Measurements from ENCODE around the gene NCKAP5L.

NCKAP5L gene

GRCh38 chr12:49821373-49822287 lies 6.6 kb downstream of the NCKAP5L start:
- no peak for DNase-seq

- DNase-seq = no peak
These were observed 8.4 kb downstream of the NCKAP5L start for GRCh38 chr12:49819786-49820185.

GRCh38 chr12:49818241-49818895 lies 9.8 kb downstream of the NCKAP5L start:
- DNase-seq = no peak

- DNase-seq = no peak
These were observed 15.1 kb downstream of the NCKAP5L start for GRCh38 chr12:49813131-49813530.

GRCh38 chr12:49811961-49812401 lies 16.2 kb downstream of the NCKAP5L start:
- DNase-seq = no peak

GRCh38 chr12:49811136-49811535 lies 17.1 kb downstream of the NCKAP5L start:
- no peak for DNase-seq

- no peak for DNase-seq
These were observed 18.3 kb downstream of the NCKAP5L start for GRCh38 chr12:49809906-49810389.

- DNase-seq = no peak
These were observed 18.8 kb downstream of the NCKAP5L start for GRCh38 chr12:49809381-49809905.

- no peak for DNase-seq
These were observed 19.4 kb downstream of the NCKAP5L start for GRCh38 chr12:49808686-49809380.

GRCh38 chr12:49807991-49808580 lies 20.1 kb downstream of the NCKAP5L start:
- no peak for DNase-seq

GRCh38 chr12:49806877-49807276 lies 21.3 kb downstream of the NCKAP5L start:
- no peak for DNase-seq

GRCh38 chr12:49806321-49806813 lies 21.8 kb downstream of the NCKAP5L start:
- DNase-seq = no peak

- no peak for DNase-seq
These were observed 22.8 kb downstream of the NCKAP5L start for GRCh38 chr12:49805409-49805808.

- no peak for DNase-seq
These were observed 23.4 kb downstream of the NCKAP5L start for GRCh38 chr12:49804821-49805220.

GRCh38 chr12:49803693-49804450 lies 24.3 kb downstream of the NCKAP5L start:
- no peak for DNase-seq

- DNase-seq = no peak
These were observed 26.8 kb downstream of the NCKAP5L start for GRCh38 chr12:49801141-49802063.

GRCh38 chr12:49800421-49801140 lies 27.6 kb downstream of the NCKAP5L start:
- DNase-seq = no peak

- DNase-seq = no peak
These were observed 29.3 kb downstream of the NCKAP5L start for GRCh38 chr12:49798934-49799333.

GRCh38 chr12:49798248-49798647 lies 30.0 kb downstream of the NCKAP5L start:
- no peak for DNase-seq

GRCh38 chr12:49797449-49797776 lies 30.8 kb downstream of the NCKAP5L start:
- DNase-seq = no peak

Measured in NCI-H526 (cell line).